GM23248 (cell line): ENCODE results near the gene NGEF. TPM values are rescaled to one million over a fixed set of nuclear protein-coding genes. Genes with fewer than 3 reads are reported as not detected.

ENCODE experiments used
- DNase-seq: peaks from one replicate; pipeline ENCODE4 v3.0.0-alpha.2; 2015
- H2AFZ ChIP-seq: fragments of 200-600 bp; sonication (generic); 2 replicates; pipeline ENCODE4 v1.6.1; 2016; ENCODE audit warnings: antibody characterized with exemption
- H3F3A ChIP-seq: fragments of 200-600 bp; sonication (generic); 2 replicates; pipeline ENCODE4 v1.6.1; 2016; ENCODE audit warnings: mild to moderate bottlenecking, antibody characterized with exemption, mixed run types; ENCODE audit not compliant: insufficient read depth
- H3K27ac ChIP-seq: fragments of 200-600 bp; sonication (generic); 2 replicates; pipeline ENCODE4 v1.5.1; 2016; ENCODE audit warnings: mild to moderate bottlenecking
- H3K27me3 ChIP-seq: fragments of 200-600 bp; sonication (generic); replicated peaks from 2 replicates; pipeline ENCODE4 v1.6.1; 2016; ENCODE audit warnings: mild to moderate bottlenecking; ENCODE audit not compliant: insufficient read depth
- H3K36me3 ChIP-seq: fragments of 200-600 bp; sonication (generic); 2 replicates; pipeline ENCODE4 v1.6.1; 2016; ENCODE audit warnings: low read depth, mild to moderate bottlenecking
- H3K4me1 ChIP-seq: fragments of 200-600 bp; sonication (generic); 2 replicates; pipeline ENCODE4 v1.6.1; 2016; ENCODE audit warnings: mild to moderate bottlenecking; ENCODE audit not compliant: insufficient read depth
- H3K4me2 ChIP-seq: fragments of 200-600 bp; sonication (generic); one replicate; pipeline ENCODE4 v1.6.1; 2016; ENCODE audit warnings: mild to moderate bottlenecking; ENCODE audit not compliant: unreplicated experiment
- H3K4me3 ChIP-seq: fragments of 200-600 bp; sonication (generic); 2 replicates; pipeline ENCODE4 v1.5.1; 2016; ENCODE audit warnings: mild to moderate bottlenecking
- H3K79me2 ChIP-seq: fragments of 200-600 bp; sonication (generic); 2 replicates; pipeline ENCODE4 v1.6.1; 2016; ENCODE audit warnings: mild to moderate bottlenecking; ENCODE audit not compliant: insufficient read depth
- H3K9ac ChIP-seq: fragments of 200-600 bp; sonication (generic); 2 replicates; pipeline ENCODE4 v1.6.1; 2016; ENCODE audit warnings: mild to moderate bottlenecking
- H3K9me2 ChIP-seq: fragments of 200-600 bp; sonication (generic); 2 replicates; pipeline ENCODE4 v1.6.1; 2016; ENCODE audit warnings: mixed run types, mild to moderate bottlenecking, moderate library complexity; ENCODE audit not compliant: insufficient read depth
- H3K9me3 ChIP-seq: fragments of 200-600 bp; sonication (generic); one replicate; pipeline ENCODE4 v1.6.1; 2017; ENCODE audit warnings: low read depth
- H4K20me1 ChIP-seq: fragments of 200-600 bp; sonication (generic); 2 replicates; pipeline ENCODE4 v1.6.0; 2016; ENCODE audit not compliant: insufficient read depth
- EZH2 ChIP-seq: fragments of 200-600 bp; sonication (generic); IDR thresholded peaks from 2 replicates; pipeline ENCODE4 v1.6.1; 2018; ENCODE audit warnings: antibody characterized with exemption, mild to moderate bottlenecking; ENCODE audit not compliant: insufficient read depth, poor library complexity, severe bottlenecking
- EZH2phosphoT487 ChIP-seq: fragments of 200-600 bp; sonication (generic); IDR thresholded peaks from 2 replicates; pipeline ENCODE4 v1.6.1; 2018; ENCODE audit warnings: antibody characterized with exemption, moderate library complexity, mild to moderate bottlenecking, low read depth; ENCODE audit not compliant: insufficient read depth
- WGBS, 2 experiments: methylation state at CpG; one replicate each; pipeline ENCODE4 v1.1.6; 2015 to 2017; ENCODE audit warnings: low lambda C conversion rate in 2 of 2, low coverage in 1 of 2; ENCODE audit errors: missing lambda C conversion rate in 2 of 2; 5-methylcytosine and 5-hydroxymethylcytosine counted together
- in situ Hi-C: fragments of 300-500 bp; cut with MboI; formaldehyde crosslinking; loops from 2 replicates; pipeline ENCODE4 v1.15.0; 2020
- polyA plus RNA-seq: library from polyadenylated mRNA; unstranded; fragments of >200 nt; fragmentation: Nextera tagmentation; extraction: Ambion mirVana; gene quantifications from 2 replicates; pipeline ENCODE4 v1.2.1, GENCODE V29; 2016
- total RNA-seq: library from RNA; depleted of rRNA; stranded (reverse); fragments of >200 nt; shearing (Covaris generic); gene quantifications from 2 replicates; pipeline ENCODE4 v1.2.3, GENCODE V29; 2014

NGEF gene
- total and polyA plus RNA-seq, 2 experiments from 2014 or later = 0.43 TPM; not detected in 1

DNA sequence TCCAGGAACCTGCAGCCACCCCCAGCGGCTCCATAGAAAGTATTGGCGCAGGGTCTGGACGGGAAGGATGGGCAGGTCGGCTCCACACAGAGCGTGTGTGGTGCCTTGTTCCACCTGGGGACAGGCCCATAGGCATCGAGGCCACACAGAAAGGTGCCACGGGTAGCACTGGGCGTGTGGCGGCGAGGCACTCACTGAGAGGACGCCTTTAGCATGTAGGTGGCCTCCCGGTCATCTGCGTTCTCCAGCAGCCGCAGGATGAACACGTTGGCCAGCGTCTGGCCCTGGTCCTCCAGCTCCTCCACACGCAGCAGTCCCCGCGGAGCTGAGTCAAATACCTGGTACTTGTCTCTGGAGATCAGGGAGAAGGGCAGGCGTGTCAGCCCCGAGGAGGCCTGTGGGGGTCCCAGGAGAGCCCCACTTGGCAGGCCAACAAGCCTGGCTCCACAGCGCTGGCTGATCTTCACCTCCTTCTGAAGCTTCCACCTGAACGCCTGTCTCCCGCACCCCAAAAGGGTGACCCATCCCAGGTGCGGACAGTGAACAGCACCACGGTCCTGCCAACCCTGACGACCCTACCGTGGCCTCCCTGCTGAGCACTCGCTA, 129.8 kb downstream of the NGEF start:
- Histone ChIP-seq H3K4me2 (no peak overlapping the region), H3K27me3 (0 out of 2 replicates have a peak, but pooled peaks cover 3% of the 10 kb centered on the region), H3K36me3 (no peaks in the 10 kb centered on the region), H3K27ac (no peak overlapping the region), H3K9me3 (no peaks in the 10 kb centered on the region), H4K20me1 (no peaks in the 10 kb centered on the region), H3K4me3 (no peak overlapping the region), H3K9ac (no peak overlapping the region), H3K4me1 (no peaks in the 10 kb centered on the region), H3K9me2 (no peaks in the 10 kb centered on the region), H2AFZ (no peak overlapping the region), H3K79me2 (no peaks in the 10 kb centered on the region), H3F3A (no peaks in the 10 kb centered on the region)
- WGBS, 2 experiments = 79 to 81% methylated on average over 28 to 29 of the region's 29 CpGs
- in situ Hi-C loops = no loop called here
- DNase-seq = no peak
- TF ChIP-seq EZH2phosphoT487 (no peak), EZH2 (no peak)

DNA sequence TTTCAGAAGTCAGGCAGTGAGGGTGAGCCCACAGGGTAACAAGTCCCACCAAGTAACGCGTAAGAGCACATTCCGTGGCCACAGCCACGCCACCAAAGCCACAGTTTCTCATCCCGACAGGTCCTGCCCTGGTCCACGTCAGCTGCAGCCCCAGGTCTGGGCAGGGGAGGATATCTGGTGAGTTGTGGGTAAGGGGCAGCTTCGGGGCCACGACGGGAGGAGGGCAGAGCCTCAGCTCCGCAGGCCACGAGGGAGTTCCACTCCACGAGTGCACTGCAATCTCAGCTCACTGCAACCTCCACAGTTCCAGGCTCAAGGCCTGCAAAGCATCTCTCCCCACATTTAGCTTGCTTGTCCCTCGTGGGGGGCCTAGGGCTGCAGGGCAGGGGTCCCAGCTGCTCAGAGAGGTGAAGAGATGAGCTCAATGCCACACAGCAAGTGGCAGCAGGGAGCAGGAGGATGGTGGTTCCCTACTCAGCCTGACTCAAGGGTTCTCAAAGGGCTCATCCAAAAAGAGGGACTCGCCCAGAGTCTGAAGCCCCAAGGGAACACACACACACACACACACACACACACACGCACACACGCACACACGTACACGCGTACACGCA, 130.4 kb downstream of the NGEF start:
- no peaks in the 10 kb centered on the region for H3K4me1 ChIP-seq
- no peaks in the 10 kb centered on the region for H4K20me1 ChIP-seq
- H3K4me2 ChIP-seq = no peak overlapping the region
- in situ Hi-C loops = no loop called here
- H3K27ac ChIP-seq = no peak overlapping the region
- H3K4me3 ChIP-seq = no peak overlapping the region
- no peak for DNase-seq
- no peaks in the 10 kb centered on the region for H3K9me2 ChIP-seq
- no peaks in the 10 kb centered on the region for H3K9me3 ChIP-seq
- H2AFZ ChIP-seq = no peak overlapping the region
- H3K27me3 ChIP-seq = 0 out of 2 replicates have a peak, but pooled peaks cover 3% of the 10 kb centered on the region
- WGBS, 2 experiments = 78 to 82% methylated on average over 19 to 20 of the region's 20 CpGs
- H3K9ac ChIP-seq = no peak overlapping the region
- H3K36me3 ChIP-seq = no peaks in the 10 kb centered on the region
- H3F3A ChIP-seq = no peaks in the 10 kb centered on the region
- no peaks in the 10 kb centered on the region for H3K79me2 ChIP-seq
- TF ChIP-seq EZH2phosphoT487 (no peak), EZH2 (no peak)

DNA sequence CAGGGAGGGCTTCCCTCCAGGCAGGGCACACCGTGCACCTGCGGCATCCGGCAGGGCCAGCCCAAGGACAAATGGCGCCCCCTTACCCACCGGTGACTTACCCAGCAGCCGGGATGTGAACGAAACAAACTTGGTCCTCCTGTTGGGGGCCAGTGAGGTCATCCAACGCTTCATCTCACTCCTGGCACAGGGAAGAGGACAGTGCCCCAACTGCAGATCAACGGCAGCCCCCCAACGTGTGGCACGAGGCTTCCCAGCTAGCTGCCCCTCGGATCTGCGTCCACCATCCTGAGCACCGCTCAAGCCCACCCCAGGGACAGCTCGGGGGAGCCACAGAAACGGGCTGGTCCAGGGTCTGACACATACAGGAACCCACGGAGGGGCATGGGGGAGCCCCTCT, 131.0 kb downstream of the NGEF start:
- H4K20me1 ChIP-seq = no peaks in the 10 kb centered on the region
- no peaks in the 10 kb centered on the region for H3K9me2 ChIP-seq
- 89 to 90% methylated on average over 15 to 17 of the region's 17 CpGs for WGBS, 2 experiments
- H3K4me1 ChIP-seq = no peaks in the 10 kb centered on the region
- H2AFZ ChIP-seq = no peak overlapping the region
- H3K4me3 ChIP-seq = no peak overlapping the region
- 0 out of 2 replicates have a peak, but pooled peaks cover 3% of the 10 kb centered on the region for H3K27me3 ChIP-seq
- H3K79me2 ChIP-seq = no peaks in the 10 kb centered on the region
- no peak overlapping the region for H3K9ac ChIP-seq
- H3K27ac ChIP-seq = no peak overlapping the region
- DNase-seq = no peak
- in situ Hi-C loops = no loop called here
- no peaks in the 10 kb centered on the region for H3K9me3 ChIP-seq
- no peaks in the 10 kb centered on the region for H3K36me3 ChIP-seq
- H3K4me2 ChIP-seq = no peak overlapping the region
- no peak for TF ChIP-seq EZH2
- no peak for TF ChIP-seq EZH2phosphoT487
- no peaks in the 10 kb centered on the region for H3F3A ChIP-seq

DNA sequence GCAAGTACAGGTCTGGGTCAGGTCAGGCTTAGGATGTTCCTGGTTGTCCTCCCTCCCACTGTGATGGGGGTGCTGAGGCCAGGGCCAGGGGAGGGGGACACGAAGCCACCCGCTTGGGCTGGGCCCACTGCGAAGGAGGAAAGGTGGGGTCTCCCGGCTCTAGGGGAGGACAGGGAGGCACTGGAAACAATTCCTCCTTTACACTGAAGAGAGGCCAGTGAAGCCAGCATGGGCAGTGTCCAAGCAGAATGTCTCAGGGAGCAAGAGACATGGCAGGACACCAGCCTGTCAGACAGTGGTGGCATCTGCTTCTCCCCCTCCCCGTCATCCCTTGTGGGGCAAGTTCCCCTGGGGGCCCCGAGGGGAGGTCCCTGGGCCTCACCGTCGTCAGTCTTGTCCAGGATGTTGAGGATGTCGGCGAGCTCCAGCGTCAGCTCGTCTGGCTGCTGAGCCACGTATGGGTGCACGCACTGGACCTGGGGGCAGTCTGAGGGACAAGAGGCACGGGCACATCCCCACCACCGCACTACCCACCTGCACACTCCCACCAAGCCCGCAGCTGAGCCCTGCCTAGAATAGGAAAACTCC, 132.2 kb downstream of the NGEF start:
- no peaks in the 10 kb centered on the region for H3F3A ChIP-seq
- H3K79me2 ChIP-seq = no peaks in the 10 kb centered on the region
- no peaks in the 10 kb centered on the region for H3K4me1 ChIP-seq
- no peaks in the 10 kb centered on the region for H3K9me3 ChIP-seq
- no peaks in the 10 kb centered on the region for H3K9me2 ChIP-seq
- H3K9ac ChIP-seq = no peak overlapping the region
- H3K4me3 ChIP-seq = no peak overlapping the region
- WGBS, 2 experiments = 79 to 80% methylated on average over 17 of the region's 17 CpGs
- 0 out of 2 replicates have a peak, but pooled peaks cover under 1% of the 10 kb centered on the region for H3K27me3 ChIP-seq
- TF ChIP-seq EZH2phosphoT487 (no peak), EZH2 (no peak)
- H3K36me3 ChIP-seq = no peaks in the 10 kb centered on the region
- no peak overlapping the region for H2AFZ ChIP-seq
- DNase-seq = no peak
- in situ Hi-C loops = no loop called here
- H4K20me1 ChIP-seq = no peaks in the 10 kb centered on the region
- H3K4me2 ChIP-seq = no peak overlapping the region
- no peak overlapping the region for H3K27ac ChIP-seq
